GM12875 (cell line): ENCODE data around the gene CYTH3.
"Not testable (repeated sequence)": the region's sequence is repeated elsewhere in the genome, so short reads cannot be mapped to it uniquely, and the experiment has no call there.

Experiments
- H3K4me3 ChIP-seq: one replicate; pipeline ENCODE4 v1.5.1; 2011; ENCODE audit warnings: low read depth, low read length, control low read depth
- TF ChIP-seq, protein P1 (sequence below): IDR thresholded peaks from 2 replicates; pipeline ENCODE4 v1.5.1; 2011; ENCODE audit warnings: low read depth, mild to moderate bottlenecking, control low read depth, inconsistent platforms, low read length, moderate library complexity, borderline replicate concordance; ENCODE audit not compliant: insufficient read depth

Gene CYTH3

DNA sequence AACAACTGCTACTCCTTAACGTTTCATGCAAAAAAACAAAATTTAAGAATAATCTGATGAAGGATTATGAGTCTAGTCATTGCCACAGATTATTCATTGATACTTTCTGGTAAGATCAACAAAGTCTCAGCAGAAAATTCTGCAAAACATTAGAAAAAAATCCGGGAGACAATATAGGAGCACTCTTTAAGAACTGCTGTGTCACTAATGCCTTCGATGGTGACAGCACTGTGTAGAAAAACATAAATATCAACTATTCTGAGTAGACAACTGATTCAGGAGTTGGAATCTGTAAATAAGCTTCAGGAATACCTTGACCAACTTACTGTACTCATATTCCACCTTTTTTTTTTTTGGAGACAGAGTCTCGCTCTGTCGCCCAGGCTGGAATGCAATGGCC lies 69.0 kb downstream of the CYTH3 start:
- H3K4me3 ChIP-seq, result no peak overlapping the region
- TF ChIP-seq, protein P1, sequence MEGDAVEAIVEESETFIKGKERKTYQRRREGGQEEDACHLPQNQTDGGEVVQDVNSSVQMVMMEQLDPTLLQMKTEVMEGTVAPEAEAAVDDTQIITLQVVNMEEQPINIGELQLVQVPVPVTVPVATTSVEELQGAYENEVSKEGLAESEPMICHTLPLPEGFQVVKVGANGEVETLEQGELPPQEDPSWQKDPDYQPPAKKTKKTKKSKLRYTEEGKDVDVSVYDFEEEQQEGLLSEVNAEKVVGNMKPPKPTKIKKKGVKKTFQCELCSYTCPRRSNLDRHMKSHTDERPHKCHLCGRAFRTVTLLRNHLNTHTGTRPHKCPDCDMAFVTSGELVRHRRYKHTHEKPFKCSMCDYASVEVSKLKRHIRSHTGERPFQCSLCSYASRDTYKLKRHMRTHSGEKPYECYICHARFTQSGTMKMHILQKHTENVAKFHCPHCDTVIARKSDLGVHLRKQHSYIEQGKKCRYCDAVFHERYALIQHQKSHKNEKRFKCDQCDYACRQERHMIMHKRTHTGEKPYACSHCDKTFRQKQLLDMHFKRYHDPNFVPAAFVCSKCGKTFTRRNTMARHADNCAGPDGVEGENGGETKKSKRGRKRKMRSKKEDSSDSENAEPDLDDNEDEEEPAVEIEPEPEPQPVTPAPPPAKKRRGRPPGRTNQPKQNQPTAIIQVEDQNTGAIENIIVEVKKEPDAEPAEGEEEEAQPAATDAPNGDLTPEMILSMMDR, result no peak

DNA sequence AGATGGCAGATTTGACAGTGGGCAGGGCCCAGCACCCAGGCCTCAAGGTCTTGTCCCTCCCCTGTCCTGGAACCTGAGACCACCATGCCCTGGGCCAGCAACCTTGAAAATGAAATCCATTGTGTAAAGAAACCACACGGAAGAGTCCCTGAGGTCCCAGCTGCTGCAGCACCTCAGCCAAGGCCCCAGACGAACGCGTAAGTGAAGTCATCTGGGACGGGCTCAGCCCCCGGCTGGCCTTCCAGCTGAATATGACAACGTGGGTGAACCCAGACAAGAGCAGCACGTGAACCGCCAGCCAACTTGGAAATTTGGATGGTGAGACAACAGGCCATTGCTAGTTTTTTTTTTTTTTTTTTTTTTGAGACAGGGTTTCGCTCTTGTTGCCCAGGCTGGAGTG lies 70.3 kb downstream of the CYTH3 start:
- TF ChIP-seq, protein P1, result no peak
- H3K4me3 ChIP-seq, result no peak overlapping the region

DNA sequence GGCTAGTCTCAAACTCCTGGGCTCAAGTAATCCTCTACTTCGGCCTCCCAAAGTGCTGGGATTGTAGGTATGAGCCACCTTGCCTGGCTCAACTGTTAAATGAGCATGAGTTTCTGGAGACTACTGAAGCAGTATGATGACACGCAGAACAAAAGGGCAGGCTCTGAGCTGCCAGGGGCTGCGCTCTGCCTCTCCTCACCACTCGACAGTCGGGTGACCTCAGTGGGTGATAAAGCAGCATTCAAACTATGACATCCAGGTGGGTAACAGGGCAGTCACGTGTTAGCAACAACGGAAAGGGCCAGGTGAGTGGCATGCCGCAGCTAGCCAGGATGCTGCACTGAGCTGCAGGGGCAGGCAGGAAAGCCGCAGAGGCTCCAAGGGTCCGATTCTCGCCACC lies 71.5 kb downstream of the CYTH3 start:
- H3K4me3 ChIP-seq, result no peak overlapping the region
- TF ChIP-seq, protein P1, result no peak

DNA sequence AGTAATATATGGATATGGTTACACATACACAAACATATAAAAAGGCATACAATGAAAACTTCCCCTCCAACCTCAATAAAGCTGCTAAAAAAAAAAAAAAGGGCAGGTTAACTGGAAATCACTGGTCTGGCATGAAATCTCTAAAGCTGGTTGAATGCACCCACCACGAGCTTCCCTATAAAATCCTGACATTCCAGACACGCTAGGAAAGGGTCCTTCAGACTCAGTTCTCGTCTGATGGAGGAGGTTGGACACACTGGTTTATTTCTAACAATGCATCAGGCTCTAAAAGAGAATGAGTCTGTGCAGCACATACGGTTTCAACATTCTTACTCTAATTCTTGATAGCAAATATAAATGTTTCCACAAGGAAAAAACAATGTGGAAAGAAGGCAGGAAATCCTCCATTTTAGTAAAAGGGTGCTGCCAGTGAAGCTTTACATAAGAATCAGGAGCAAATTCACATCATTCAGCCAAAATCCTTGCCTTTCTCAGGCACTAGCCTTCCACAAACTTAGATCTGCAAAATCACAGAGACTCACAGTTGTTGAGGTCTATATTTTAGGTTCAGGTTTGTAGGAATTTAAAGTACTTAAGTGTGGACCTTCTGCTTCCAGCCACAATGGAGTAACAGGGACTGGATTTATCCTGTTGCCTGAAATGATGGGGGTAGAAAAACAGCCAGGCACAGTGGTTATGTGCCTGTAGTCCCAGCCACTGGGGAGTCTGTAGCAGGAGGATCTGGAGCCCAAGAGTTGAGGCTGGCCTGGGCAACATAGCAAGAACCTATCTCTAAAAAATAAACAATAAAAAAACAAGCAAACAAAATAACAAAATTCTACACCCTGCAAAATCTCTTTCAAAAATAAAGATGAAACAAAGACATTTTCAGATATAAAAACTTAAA lies 73.5 kb downstream of the CYTH3 start:
- H3K4me3 ChIP-seq, result no peak overlapping the region
- TF ChIP-seq, protein P1, result no peak

DNA sequence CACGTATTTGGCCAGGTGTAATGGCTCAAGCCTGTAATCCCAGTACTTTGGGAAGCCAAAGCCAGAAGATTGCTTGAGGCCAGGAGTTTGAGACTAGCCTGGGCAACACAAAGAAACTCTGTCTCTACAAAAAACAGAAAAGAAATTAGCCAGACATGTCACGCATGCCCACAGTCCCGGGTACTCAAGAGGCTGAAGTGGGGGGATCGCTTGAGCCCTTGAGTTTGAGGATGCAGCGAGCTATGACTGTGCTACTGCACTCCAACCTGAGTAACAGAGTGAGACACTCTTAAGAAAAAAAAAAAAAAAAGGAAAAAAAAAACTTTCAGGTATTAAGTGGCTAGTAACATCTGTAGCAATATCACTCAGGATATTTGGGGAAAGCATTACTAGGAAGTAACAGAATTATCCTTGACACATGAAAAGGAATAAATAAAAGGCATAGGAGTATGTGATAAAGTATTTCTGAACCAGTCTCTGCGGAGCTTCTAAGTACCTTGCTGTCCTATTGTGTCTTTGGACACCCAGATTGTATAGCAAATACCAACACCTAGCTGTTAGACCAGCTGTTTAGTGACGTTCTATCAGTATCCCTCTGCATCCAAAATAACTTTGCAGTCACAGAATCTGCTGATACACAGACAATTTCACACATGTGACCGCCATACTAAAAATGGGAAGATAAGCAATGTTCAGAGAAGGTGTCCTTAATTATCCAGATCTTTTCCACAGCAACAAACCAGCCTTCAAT lies 74.4 kb downstream of the CYTH3 start:
- TF ChIP-seq, protein P1, result no peak

DNA sequence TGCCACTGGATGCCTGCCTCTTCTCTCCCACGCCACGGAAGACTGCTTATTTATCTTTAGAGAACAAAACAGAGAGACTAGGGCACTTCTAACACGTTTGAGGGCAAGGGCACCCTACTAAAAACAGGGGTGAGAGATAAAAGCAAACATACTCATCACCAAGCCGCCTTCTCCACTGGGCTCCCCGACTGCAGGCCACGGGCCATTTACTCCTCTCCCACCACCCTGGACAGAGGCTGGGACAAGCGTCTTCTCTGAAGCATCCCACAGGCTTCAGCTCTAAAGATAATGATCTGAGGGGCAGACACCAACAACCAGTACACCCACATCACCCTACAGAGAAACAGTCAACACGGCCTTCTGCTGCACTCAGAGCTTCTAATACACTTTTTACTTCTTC lies 78.7 kb downstream of the CYTH3 start:
- H3K4me3 ChIP-seq, result no peak overlapping the region
- TF ChIP-seq, protein P1, result no peak

More for the DNA sequence above, 74.4 kb downstream of the CYTH3 start:
- H3K4me3 ChIP-seq, result no peak overlapping the region

DNA sequence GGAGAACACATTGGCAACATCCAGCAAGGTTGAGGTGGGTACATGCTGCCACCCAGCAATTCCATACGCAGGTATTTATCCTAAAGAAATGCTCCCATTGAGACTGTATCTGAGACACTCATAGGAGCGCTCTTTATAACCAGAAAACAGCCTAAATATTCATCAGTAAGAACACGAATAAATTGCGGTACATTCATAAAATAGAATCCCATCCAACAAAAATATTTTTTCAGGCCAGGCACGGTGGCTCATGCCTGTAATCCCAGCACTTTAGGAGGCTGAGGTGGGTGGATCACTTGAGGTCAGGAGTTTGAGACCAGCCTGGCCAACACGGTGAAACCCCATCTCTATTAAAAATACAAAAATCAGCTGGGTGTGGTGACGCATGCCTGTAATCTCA lies 81.9 kb downstream of the CYTH3 start:
- not testable (repeated sequence) for H3K4me3 ChIP-seq
